Measurements from ENCODE around the gene AHCYL2. TPM values are rescaled to one million over a fixed set of nuclear protein-coding genes. Genes with fewer than 3 reads are reported as not detected.

AHCYL2 gene
- total and polyA plus RNA-seq, 2 donors (not counting 3 experiments of a cell fraction or from before 2014, with no cell fraction given): 10.8 to 13.5 TPM

DNA sequence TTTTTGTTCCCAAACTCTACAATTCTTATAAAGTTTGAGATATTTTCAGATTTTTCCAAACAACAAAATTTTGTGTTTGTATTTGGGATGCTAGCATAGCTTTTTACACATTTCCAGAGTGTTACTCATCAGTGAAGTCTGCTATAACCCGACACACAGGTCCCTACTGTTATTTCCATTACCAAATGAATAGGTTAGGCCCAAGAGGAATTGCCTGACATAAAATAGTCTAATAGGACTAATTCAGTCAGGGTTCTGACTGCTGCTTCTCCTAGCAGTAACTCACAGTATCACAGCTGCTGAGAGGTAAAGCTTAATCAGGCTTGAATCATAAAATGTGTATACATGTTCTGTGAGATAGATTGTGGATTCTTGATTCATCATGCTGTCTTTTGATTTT is 160.3 kb downstream of the AHCYL2 start:
- FAIRE-seq: no peak
- TF ChIP-seq MYC (IDR thresholded peaks at IDR 0.05; ENCODE audit: low read depth, low read length): no peak
- no peak for TF ChIP-seq GATA2 (IDR thresholded peaks at IDR 0.05; ENCODE audit: insufficient read depth, insufficient read length, low read depth, low read length)
- TF ChIP-seq FOS (IDR thresholded peaks at IDR 0.05; ENCODE audit: borderline replicate concordance, insufficient read depth, low read length): no peak
- no peak for TF ChIP-seq JUN (IDR thresholded peaks at IDR 0.05; ENCODE audit: borderline replicate concordance, insufficient read depth, insufficient read length, low read depth)
- no peak for TF ChIP-seq CTCF (IDR thresholded peaks at IDR 0.05; ENCODE audit: extremely low read depth in 1 of 2, insufficient read depth in 1 of 2, low read depth in 1 of 2, low read length in 2 of 2)
- Histone ChIP-seq H3K27ac (ENCODE audit: insufficient read depth, low read depth, low read length) (no peak overlapping the region), H3K4me2 (ENCODE audit: insufficient read depth, low read length) (no peak overlapping the region), H3K36me3 (ENCODE audit: control insufficient read depth in 2 of 2, extremely low read depth in 1 of 2, insufficient read depth in 2 of 2, low read length in 2 of 2) (no peaks in the 10 kb centered on the region), H3K9me1 (replicated peaks; ENCODE audit: control insufficient read depth, extremely low read depth, insufficient read depth, low read length) (no peaks in the 10 kb centered on the region), H4K20me1 (replicated peaks; ENCODE audit: control insufficient read depth, extremely low read depth, insufficient read depth, low read length) (no peaks in the 10 kb centered on the region), H3K9me3 (replicated peaks; ENCODE audit: control insufficient read depth, insufficient read depth, low read length) (no peaks in the 10 kb centered on the region), H3K9ac (replicated peaks; ENCODE audit: extremely low read depth, insufficient read depth, low read length) (no peak overlapping the region), H3K27me3 (ENCODE audit: control insufficient read depth in 2 of 2, insufficient read depth in 2 of 2, low read length in 2 of 2) (no peaks in the 10 kb centered on the region), H3K79me2 (ENCODE audit: control insufficient read depth, insufficient read depth, low read length) (no peaks in the 10 kb centered on the region), H3K4me1 (ENCODE audit: control insufficient read depth, extremely low read depth, insufficient read depth, low read length) (no peaks in the 10 kb centered on the region), H2AFZ (ENCODE audit: low read depth, low read length) (no peak overlapping the region), H3K4me3 (replicated peaks in 1 of 3; ENCODE audit: insufficient read depth in 1 of 3, low read depth in 1 of 3, low read length in 3 of 3) (no peak overlapping the region)
- intact Hi-C loops (cut with micrococcal nuclease): no loop called here
- dilution Hi-C loops (cut with MboI; ENCODE audit: extremely low pct_ligation_motif_present, low sequenced_read_pairs): no loop called here
- DNase-seq (ENCODE audit: low read depth, low spot score): no peak
- CTCF ChIA-PET: interaction anchor here (1.0 to 1.2 kb wide), 2 partner anchors 9 to 42 kb away, joined by 3 to 4 read pairs; no protein-coding TSS in a partner anchor
- no TSS peak for BruUV-seq (replicated peaks)
- POLR2A ChIA-PET: no interaction called here

DNA sequence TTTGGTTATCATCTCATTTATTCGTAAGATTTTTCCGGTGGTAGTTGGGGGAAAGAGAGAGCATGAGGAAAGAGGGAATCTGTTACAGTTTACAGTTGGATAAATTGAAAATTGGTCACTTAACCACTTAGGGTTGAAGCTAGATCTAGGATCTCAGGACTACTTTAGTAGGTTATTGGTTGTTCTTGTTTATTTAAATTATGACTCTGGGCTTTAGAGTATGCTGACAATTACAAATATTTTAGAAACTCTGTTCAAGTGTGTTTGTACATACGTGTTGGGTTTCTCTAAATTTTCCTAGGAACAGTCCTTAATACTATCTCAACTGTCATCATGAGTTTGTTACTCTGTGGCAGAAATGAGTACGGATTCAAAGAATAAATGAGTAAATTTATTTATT is 160.8 kb downstream of the AHCYL2 start:
- H3K36me3 ChIP-seq (ENCODE audit: control insufficient read depth in 2 of 2, extremely low read depth in 1 of 2, insufficient read depth in 2 of 2, low read length in 2 of 2): no peaks in the 10 kb centered on the region
- H3K4me3 ChIP-seq (replicated peaks in 1 of 3; ENCODE audit: insufficient read depth in 1 of 3, low read depth in 1 of 3, low read length in 3 of 3): no peak overlapping the region
- H3K4me2 ChIP-seq (ENCODE audit: insufficient read depth, low read length): no peak overlapping the region
- H3K9me3 ChIP-seq (replicated peaks; ENCODE audit: control insufficient read depth, insufficient read depth, low read length): no peaks in the 10 kb centered on the region
- H3K27me3 ChIP-seq (ENCODE audit: control insufficient read depth in 2 of 2, insufficient read depth in 2 of 2, low read length in 2 of 2): no peaks in the 10 kb centered on the region
- H3K4me1 ChIP-seq (ENCODE audit: control insufficient read depth, extremely low read depth, insufficient read depth, low read length): no peaks in the 10 kb centered on the region
- H2AFZ ChIP-seq (ENCODE audit: low read depth, low read length): no peak overlapping the region
- H4K20me1 ChIP-seq (replicated peaks; ENCODE audit: control insufficient read depth, extremely low read depth, insufficient read depth, low read length): no peaks in the 10 kb centered on the region
- H3K79me2 ChIP-seq (ENCODE audit: control insufficient read depth, insufficient read depth, low read length): no peaks in the 10 kb centered on the region
- FAIRE-seq (no peak), DNase-seq (ENCODE audit: low read depth, low spot score) (no peak)
- dilution Hi-C loops (cut with MboI; ENCODE audit: extremely low pct_ligation_motif_present, low sequenced_read_pairs) (no loop called here), intact Hi-C loops (cut with micrococcal nuclease) (no loop called here)
- no peak overlapping the region for H3K27ac ChIP-seq (ENCODE audit: insufficient read depth, low read depth, low read length)
- TF ChIP-seq JUN (IDR thresholded peaks at IDR 0.05; ENCODE audit: borderline replicate concordance, insufficient read depth, insufficient read length, low read depth) (no peak), EZH2 (IDR thresholded peaks at IDR 0.05; ENCODE audit: borderline replicate concordance, low read depth, low read length, severe bottlenecking) (no peak), POLR2AphosphoS5 (IDR thresholded peaks at IDR 0.05; ENCODE audit: insufficient read depth, low read depth, low read length) (no peak), MAX (IDR thresholded peaks at IDR 0.05; ENCODE audit: insufficient read depth, insufficient read length) (no peak), GATA2 (IDR thresholded peaks at IDR 0.05; ENCODE audit: insufficient read depth, insufficient read length, low read depth, low read length) (no peak), FOS (IDR thresholded peaks at IDR 0.05; ENCODE audit: borderline replicate concordance, insufficient read depth, low read length) (no peak), MYC (IDR thresholded peaks at IDR 0.05; ENCODE audit: low read depth, low read length) (no peak), POLR2A (IDR thresholded peaks at IDR 0.05; ENCODE audit: low read depth, low read length) (no peak), CTCF (IDR thresholded peaks at IDR 0.05; ENCODE audit: extremely low read depth in 1 of 2, insufficient read depth in 1 of 2, low read depth in 1 of 2, low read length in 2 of 2) (no peak)
- no peaks in the 10 kb centered on the region for H3K9me1 ChIP-seq (replicated peaks; ENCODE audit: control insufficient read depth, extremely low read depth, insufficient read depth, low read length)
- ChIA-PET CTCF (interaction anchor here (1.0 to 1.2 kb wide), 2 partner anchors 9 to 43 kb away, joined by 3 to 4 read pairs; no protein-coding TSS in a partner anchor), POLR2A (no interaction called here)
- H3K9ac ChIP-seq (replicated peaks; ENCODE audit: extremely low read depth, insufficient read depth, low read length): no peak overlapping the region
- BruUV-seq (replicated peaks): no TSS peak
